GM12892 (cell line): ENCODE measurements around the gene DGKI.

Experiments
- POLR2A ChIP-seq: IDR thresholded peaks from 2 replicates; pipeline ENCODE4 v1.6.1; 2011; ENCODE audit warnings: low read depth, low read length, control low read depth
- POLR2AphosphoS5 ChIP-seq: IDR thresholded peaks from 2 replicates; pipeline ENCODE4 v1.6.1; 2011; ENCODE audit warnings: low read depth, low read length, control low read depth
- TAF1 ChIP-seq: IDR thresholded peaks from 2 replicates; pipeline ENCODE4 v1.6.1; 2011; ENCODE audit warnings: low read depth, mild to moderate bottlenecking, control low read depth, low read length, borderline replicate concordance

GRCh38 chr7:137847568-137848050, 835 bp upstream of the DGKI start:
- TF ChIP-seq POLR2A (no peak), POLR2AphosphoS5 (no peak), TAF1 (no peak)
